Gastroesophageal sphincter (tissue), 3 donors: ENCODE measurements around the gene DAZAP2.

Source experiments
- CTCF ChIP-seq, 4 experiments: fragments of 200-600 bp in 2 of 4; fragments of 450-650 bp in 2 of 4; sonication (generic) in 1 of 4; IDR thresholded peaks; one replicate each; pipeline ENCODE4 v1.5.1; 2017 to 2019; ENCODE audit warnings: antibody characterized with exemption in 4 of 4, mild to moderate bottlenecking in 2 of 4, moderate library complexity in 2 of 4
- EP300 ChIP-seq: sonication (generic); formaldehyde crosslinking; IDR thresholded peaks from one replicate; pipeline ENCODE4 v1.6.1; 2017; ENCODE audit warnings: antibody characterized with exemption, mild to moderate bottlenecking
- POLR2A ChIP-seq, 2 donors: fragments of 450-650 bp; IDR thresholded peaks; one replicate each; pipeline ENCODE4 v1.6.1; 2017; ENCODE audit warnings: antibody characterized with exemption in 2 of 2, mild to moderate bottlenecking in 2 of 2, moderate library complexity in 1 of 2
- POLR2AphosphoS5 ChIP-seq: sonication (generic); formaldehyde crosslinking; IDR thresholded peaks from one replicate; pipeline ENCODE4 v1.6.1; 2017; ENCODE audit warnings: antibody characterized with exemption

- no peak for TF ChIP-seq CTCF (IDR thresholded peaks at IDR 0.05)
- no peak for TF ChIP-seq POLR2AphosphoS5
- no peak for TF ChIP-seq EP300
- TF ChIP-seq POLR2A (IDR thresholded peaks at IDR 0.05), result no peak
Measured at GRCh38 chr12:51218607-51219161, 19.9 kb upstream of the DAZAP2 start.
